ENCODE results near the gene TRAPPC12. TPM values are rescaled to one million over a fixed set of nuclear protein-coding genes. Genes with fewer than 3 reads are reported as not detected.
A peak's percentile ranks its signal among the peaks of the same experiment; 100 is the strongest.

The TRAPPC12 gene
- total RNA-seq, 1 experiment from 2014 or later = 86.2 TPM

DNA sequence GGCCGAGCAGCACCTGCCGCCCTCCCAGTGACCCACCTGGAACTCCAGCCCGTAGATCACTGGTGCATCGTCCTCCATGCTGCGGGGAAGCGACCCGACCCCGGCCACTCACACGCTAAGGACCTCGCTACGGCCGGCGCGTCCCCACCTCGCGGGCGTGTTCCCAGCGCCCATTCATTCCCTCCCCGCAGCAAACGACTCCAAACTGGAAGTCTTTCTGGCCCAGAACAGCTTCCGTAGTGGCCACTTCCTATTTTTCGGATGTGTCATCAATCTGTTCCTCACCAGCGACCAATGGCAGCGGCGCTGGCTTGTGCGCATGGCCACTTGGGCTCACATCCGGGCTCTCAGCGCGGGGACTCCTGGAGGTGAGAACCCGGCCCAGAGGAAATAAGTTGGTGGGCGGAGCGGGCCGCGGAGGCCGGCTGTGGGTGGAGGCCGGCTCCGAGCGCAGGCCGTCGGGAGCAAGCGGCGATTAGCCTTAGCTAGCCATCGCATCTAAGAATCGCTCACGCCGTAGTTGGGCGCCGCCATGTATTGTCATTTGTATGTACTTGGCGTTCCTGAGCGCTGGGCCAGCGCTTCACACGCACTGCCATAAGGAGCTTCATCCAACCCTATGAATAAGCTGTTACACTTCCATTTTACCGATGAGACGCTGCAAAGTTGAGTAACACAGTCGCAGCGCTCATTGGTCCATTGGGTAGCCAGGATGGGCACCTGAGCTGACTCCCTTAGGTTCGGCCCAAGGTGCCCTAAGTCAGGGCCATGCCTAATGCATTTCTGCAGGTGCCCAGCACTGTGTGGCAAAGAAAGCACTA lies 1.7 kb upstream of the TRAPPC12 start, which contains the start of gene EIPR1:
EIPR1 (minus strand) TSS at position 207 of the 821 bp plus-strand sequence; CDS start at position 78, 129 bp downstream.
- no peaks in the 10 kb centered on the region for H3K9me3 ChIP-seq (ENCODE audit: low read length)
- TSS peak; percentile 15 for BruUV-seq (replicated peaks)
- peak within 1 kb of the TSS; percentile 82 for H3K4me3 ChIP-seq (ENCODE audit: low read length)
- peaks cover 59% of the 10 kb centered on the region for H3K79me2 ChIP-seq (ENCODE audit: low read length)
- no peaks in the 10 kb centered on the region for H3K9me2 ChIP-seq (replicated peaks; ENCODE audit: low read length)
- peaks cover 8% of the 10 kb centered on the region; the same call in 1 of the 2 replicates for H4K20me1 ChIP-seq (ENCODE audit: low read length)
- H3K27me3 ChIP-seq (ENCODE audit: low read length) = no peaks in the 10 kb centered on the region
- peak within 1 kb of the TSS; percentile 80 for H2AFZ ChIP-seq (ENCODE audit: low read length)
- H3K4me1 ChIP-seq (ENCODE audit: insufficient read depth, low read length) = peaks cover 26% of the 10 kb centered on the region
- peak; percentile 98 for DNase-seq
- TF ChIP-seq CTCF (conservative IDR thresholded peaks at IDR 0.05; ENCODE audit: low read depth, low read length) (no peak), EZH2phosphoT487 (IDR thresholded peaks at IDR 0.05; ENCODE audit: borderline replicate concordance, low read length) (no peak), EZH2 (IDR thresholded peaks at IDR 0.05; ENCODE audit: low read length, unreplicated experiment) (no peak)
- peak; percentile 77 for ATAC-seq
- no peaks in the 10 kb centered on the region for H3F3A ChIP-seq (ENCODE audit: low read length, unreplicated experiment)
- CTCF ChIA-PET = no interaction called here
- H3K4me2 ChIP-seq (ENCODE audit: low read length) = peak within 1 kb of the TSS; percentile 97
- H3K36me3 ChIP-seq (ENCODE audit: low read depth, low read length) = peaks cover 5% of the 10 kb centered on the region
- intact Hi-C loops (cut with micrococcal nuclease) = loop anchor here (1.0 to 5.0 kb wide), 3 partner anchors 180 to 274 kb away; partner anchors contain the start of genes RNASEH1 and RPS7
- peak within 1 kb of the TSS; percentile 56 for H3K27ac ChIP-seq (ENCODE audit: low read length)
- POLR2A ChIA-PET (ENCODE audit: unreplicated experiment) = interaction anchor here (0.6 kb wide), 1 partner anchor 8 kb away, joined by 5 read pairs; no protein-coding TSS in a partner anchor
- H3K9ac ChIP-seq (ENCODE audit: low read length) = peak within 1 kb of the TSS; percentile 89

GRCh38 chr2:3379339-3379646 lies 201 bp upstream of the TRAPPC12 start:
- Histone ChIP-seq H4K20me1 (ENCODE audit: low read length) (peaks cover 8% of the 10 kb centered on the region; the same call in 1 of the 2 replicates), H3K27ac (ENCODE audit: low read length) (peak overlapping the region; percentile 89), H3K4me1 (ENCODE audit: insufficient read depth, low read length) (peaks cover 26% of the 10 kb centered on the region), H3K36me3 (ENCODE audit: low read depth, low read length) (peaks cover 8% of the 10 kb centered on the region), H3K9me3 (ENCODE audit: low read length) (no peaks in the 10 kb centered on the region), H3K27me3 (ENCODE audit: low read length) (no peaks in the 10 kb centered on the region), H3K79me2 (ENCODE audit: low read length) (peaks cover 72% of the 10 kb centered on the region), H3K4me3 (ENCODE audit: low read length) (peak overlapping the region; percentile 92), H3K9ac (ENCODE audit: low read length) (peak overlapping the region; percentile 97), H3K4me2 (ENCODE audit: low read length) (peak overlapping the region; percentile 83), H3K9me2 (replicated peaks; ENCODE audit: low read length) (no peaks in the 10 kb centered on the region), H3F3A (ENCODE audit: low read length, unreplicated experiment) (no peaks in the 10 kb centered on the region), H2AFZ (ENCODE audit: low read length) (peak overlapping the region; percentile 83)
- intact Hi-C loops (cut with micrococcal nuclease) = loop anchor here (5.0 kb wide), 2 partner anchors 198 to 273 kb away; partner anchors contain the start of gene RPS7
- CTCF ChIA-PET = no interaction called here
- no peak for ATAC-seq
- POLR2A ChIA-PET (ENCODE audit: unreplicated experiment) = no interaction called here
- DNase-seq = no peak
- TF ChIP-seq CTCF (conservative IDR thresholded peaks at IDR 0.05; ENCODE audit: low read depth, low read length) = no peak
- BruUV-seq (replicated peaks) = no TSS peak

Data from PC-3 (cell line).